SK-N-SH (cell line): ENCODE measurements around the gene RASGRF2. TPM values are rescaled to one million over a fixed set of nuclear protein-coding genes. Genes with fewer than 3 reads are reported as not detected.

Source experiments
- CTCF ChIA-PET: fragments of 300-600, 350-600 bp; formaldehyde crosslinking; extraction: SDS; loops from one replicate; lab custom pipeline; 2021; lab: Yijun Ruan, JAX
- POLR2A ChIA-PET: fragments of 350-600 bp; sonication (Branson Sonifier 250); formaldehyde crosslinking; extraction: SDS; loops from one replicate; lab custom pipeline; 2020; ENCODE audit warnings: antibody characterized with exemption, inconsistent platforms; lab: Yijun Ruan, JAX
- DNase-seq: peaks from one replicate; pipeline ENCODE4 v3.0.0; 2012
- H2AFZ ChIP-seq: fragments of 200-600 bp; sonication (generic); 2 replicates; pipeline ENCODE4 v1.8.1; 2016; ENCODE audit warnings: antibody characterized with exemption, mild to moderate bottlenecking, low read depth
- H3F3A ChIP-seq: fragments of 200-600 bp; sonication (generic); replicated peaks from 2 replicates; pipeline ENCODE3; 2016; ENCODE audit warnings: antibody characterized with exemption, mild to moderate bottlenecking; ENCODE audit not compliant: insufficient read depth
- H3K27ac ChIP-seq, 2 experiments: fragments of 200-500 bp in 1 of 2; fragments of 200-600 bp in 1 of 2; sonication (Bioruptor generic) in 1 of 2; sonication (generic), shearing (Covaris generic) in 1 of 2; 2 replicates each; pipeline versions ENCODE4 v1.5.1 to v1.6.1; 2014 to 2016; ENCODE audit warnings: low read depth in 2 of 2, inconsistent platforms in 1 of 2, low read length in 1 of 2, mild to moderate bottlenecking in 1 of 2, mixed read lengths in 1 of 2
- H3K27me3 ChIP-seq: fragments of 200-600 bp; sonication (generic), shearing (Covaris generic); 2 replicates; pipeline ENCODE4 v1.6.1; 2016; ENCODE audit warnings: mixed run types; ENCODE audit not compliant: insufficient read depth
- H3K36me3 ChIP-seq, 2 experiments: fragments of 200-500 bp in 1 of 2; fragments of 200-600 bp in 1 of 2; sonication (Bioruptor generic) in 1 of 2; sonication (generic) in 1 of 2; replicated peaks in 1 of 2; 2 replicates each; pipeline versions ENCODE3 to v1.5.1; 2014 to 2016; ENCODE audit warnings: low read length in 1 of 2, mild to moderate bottlenecking in 1 of 2; ENCODE audit not compliant: insufficient read depth in 2 of 2, control insufficient read depth in 1 of 2
- H3K4me1 ChIP-seq, 2 experiments: fragments of 200-500 bp in 1 of 2; fragments of 200-600 bp in 1 of 2; sonication (Bioruptor generic) in 1 of 2; sonication (generic), shearing (Covaris generic) in 1 of 2; 2 replicates each; pipeline versions ENCODE4 v1.5.1 to v1.6.1; 2014 to 2016; ENCODE audit warnings: low read depth in 1 of 2, low read length in 1 of 2, mixed run types in 1 of 2; ENCODE audit not compliant: insufficient read depth in 2 of 2, control insufficient read depth in 1 of 2
- H3K4me2 ChIP-seq: fragments of 200-600 bp; sonication (generic), shearing (Covaris generic); 2 replicates; pipeline ENCODE4 v1.6.1; 2017; ENCODE audit warnings: mixed run types
- H3K4me3 ChIP-seq, 2 experiments: fragments of 200-500 bp in 1 of 2; fragments of 200-600 bp in 1 of 2; sonication (Bioruptor generic) in 1 of 2; sonication (generic), shearing (Covaris generic) in 1 of 2; 2 replicates each; pipeline versions ENCODE4 v1.5.1 to v1.8.1; 2014 to 2016; ENCODE audit warnings: low read depth in 2 of 2, inconsistent platforms in 1 of 2, low read length in 1 of 2, mild to moderate bottlenecking in 1 of 2, mixed read lengths in 1 of 2, moderate library complexity in 1 of 2
- H3K79me2 ChIP-seq: fragments of 200-600 bp; sonication (generic); 2 replicates; pipeline ENCODE4 v1.8.1; 2017; ENCODE audit warnings: mild to moderate bottlenecking; ENCODE audit not compliant: insufficient read depth
- H3K9ac ChIP-seq: fragments of 200-600 bp; sonication (generic); 2 replicates; pipeline ENCODE4 v1.6.1; 2017; ENCODE audit warnings: mixed run types
- H3K9me2 ChIP-seq: fragments of 200-600 bp; sonication (generic); 2 replicates; pipeline ENCODE4 v1.6.1; 2017; ENCODE audit warnings: mixed run types
- H3K9me3 ChIP-seq: fragments of 200-600 bp; sonication (generic); 2 replicates; pipeline ENCODE4 v1.6.1; 2017; ENCODE audit warnings: mixed run types, mild to moderate bottlenecking, moderate library complexity
- H4K20me1 ChIP-seq: fragments of 200-600 bp; sonication (generic); 2 replicates; pipeline ENCODE4 v1.6.1; 2017; ENCODE audit warnings: mild to moderate bottlenecking, mixed run types; ENCODE audit not compliant: insufficient read depth
- FOXJ3 ChIP-seq: sonication (generic); formaldehyde crosslinking; IDR thresholded peaks from 2 replicates; pipeline ENCODE4 v1.5.1; 2020; ENCODE audit warnings: mild to moderate bottlenecking, missing genetic modification reagents
- REST ChIP-seq: IDR thresholded peaks from 2 replicates; pipeline ENCODE4 v1.6.1; 2012; ENCODE audit warnings: mild to moderate bottlenecking, low read depth, low read length, moderate library complexity
- TCF12 ChIP-seq: IDR thresholded peaks from 2 replicates; pipeline ENCODE4 v1.4.0; 2012
- USF2 ChIP-seq: fragments of 150-350 bp; IDR thresholded peaks from 2 replicates; pipeline ENCODE4 v1.6.1; 2017; ENCODE audit warnings: antibody characterized with exemption, low read length, low read depth, borderline replicate concordance
- WGBS: methylation state at CpG from one replicate; pipeline ENCODE4 v1.1.6; 2017; ENCODE audit warnings: low lambda C conversion rate; 5-methylcytosine and 5-hydroxymethylcytosine counted together
- polyA plus RNA-seq, 3 experiments: library from polyadenylated mRNA; depleted of rRNA; stranded (reverse); fragments of >200 nt; gene quantifications; 2 replicates each; pipeline ENCODE4 v1.2.3, GENCODE V29; 2012
- TF ChIP-seq, protein P1 (sequence below): IDR thresholded peaks from 2 replicates; pipeline ENCODE4 v1.4.0; 2012; ENCODE audit warnings: low read depth, borderline replicate concordance

The RASGRF2 gene
- polyA plus RNA-seq, 1 of the 3 experiments (the other 2 are of a cell fraction) = under 0.01 TPM

- Histone ChIP-seq H3K4me2 (no peak overlapping the region), H3K36me3 (no peaks in the 10 kb centered on the region), H3K27ac (no peak overlapping the region), H3K27me3 (no peaks in the 10 kb centered on the region), H3K79me2 (no peaks in the 10 kb centered on the region), H3K9ac (no peak overlapping the region), H2AFZ (no peak overlapping the region), H3K4me1 (no peaks in the 10 kb centered on the region; a peak in 1 of 4 replicates), H3K9me3 (no peaks in the 10 kb centered on the region), H3K4me3 (no peak overlapping the region), H3F3A (no peaks in the 10 kb centered on the region), H3K9me2 (no peaks in the 10 kb centered on the region), H4K20me1 (no peaks in the 10 kb centered on the region)
- POLR2A ChIA-PET = interaction anchor here (0.5 kb wide), 1 partner anchor 1125 kb away, joined by 5 read pairs; no protein-coding TSS in a partner anchor
- TF ChIP-seq REST (no peak), TCF12 (no peak)
- no peak for DNase-seq
- 87% methylated on average over 11 of the region's 11 CpGs for WGBS
- CTCF ChIA-PET = no interaction called here
Observed at GRCh38 chr5:81209869-81210493, 249.8 kb downstream of the RASGRF2 start.

DNA sequence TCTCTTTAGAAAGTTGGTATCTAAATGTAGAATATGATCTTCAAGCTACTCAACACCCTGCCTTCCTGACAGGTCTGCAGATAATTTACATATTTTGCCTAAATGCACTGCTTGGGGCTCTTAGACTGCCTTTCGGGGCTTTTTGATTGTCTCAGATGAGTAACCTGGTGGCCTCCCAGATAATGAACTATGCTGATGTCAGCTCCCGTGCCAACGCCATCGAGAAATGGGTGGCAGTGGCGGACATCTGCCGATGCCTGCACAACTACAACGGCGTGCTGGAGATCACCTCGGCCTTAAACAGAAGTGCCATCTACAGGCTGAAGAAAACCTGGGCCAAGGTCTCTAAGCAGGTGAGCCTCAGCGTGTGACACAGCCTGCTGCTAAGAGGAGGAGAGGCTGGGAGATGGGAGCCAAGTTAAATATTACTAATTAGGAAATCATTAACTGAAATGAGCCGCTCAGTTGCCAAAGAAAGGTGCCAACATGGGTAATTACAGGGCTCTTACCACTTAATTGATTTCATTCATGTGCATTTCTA lies 252.1 kb downstream of the RASGRF2 start:
- CTCF ChIA-PET = interaction anchor here (1.2 kb wide), 1 partner anchor 17 kb away, joined by 3 read pairs; no protein-coding TSS in a partner anchor

More for the DNA sequence above, 252.1 kb downstream of the RASGRF2 start:
- 90% methylated on average over 11 of the region's 11 CpGs for WGBS
- H3K27ac ChIP-seq = no peak overlapping the region
- DNase-seq = no peak
- no peaks in the 10 kb centered on the region for H3F3A ChIP-seq
- H3K9ac ChIP-seq = no peak overlapping the region
- no peaks in the 10 kb centered on the region for H3K9me3 ChIP-seq
- no peak overlapping the region for H3K4me2 ChIP-seq
- no peak overlapping the region for H3K4me3 ChIP-seq
- H2AFZ ChIP-seq = no peak overlapping the region
- no peaks in the 10 kb centered on the region; a peak in 1 of 4 replicates for H3K4me1 ChIP-seq
- H4K20me1 ChIP-seq = no peaks in the 10 kb centered on the region
- TF ChIP-seq, protein P1, sequence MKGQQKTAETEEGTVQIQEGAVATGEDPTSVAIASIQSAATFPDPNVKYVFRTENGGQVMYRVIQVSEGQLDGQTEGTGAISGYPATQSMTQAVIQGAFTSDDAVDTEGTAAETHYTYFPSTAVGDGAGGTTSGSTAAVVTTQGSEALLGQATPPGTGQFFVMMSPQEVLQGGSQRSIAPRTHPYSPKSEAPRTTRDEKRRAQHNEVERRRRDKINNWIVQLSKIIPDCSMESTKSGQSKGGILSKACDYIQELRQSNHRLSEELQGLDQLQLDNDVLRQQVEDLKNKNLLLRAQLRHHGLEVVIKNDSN = no peak
- TF ChIP-seq USF2 (no peak), FOXJ3 (CRISPR knock-in tag) (no peak)
- H3K9me2 ChIP-seq = no peaks in the 10 kb centered on the region
- H3K36me3 ChIP-seq = no peaks in the 10 kb centered on the region
- H3K79me2 ChIP-seq = no peaks in the 10 kb centered on the region
- H3K27me3 ChIP-seq = no peaks in the 10 kb centered on the region
- POLR2A ChIA-PET = no interaction called here
